HFF-Myc (cell line): ENCODE measurements around the gene KIF1A.
"Not testable (repeated sequence)": the region's sequence is repeated elsewhere in the genome, so short reads cannot be mapped to it uniquely, and the experiment has no call there.

Experiments used
- DNase-seq: peaks from one replicate; pipeline ENCODE4 v3.0.0-alpha.2; 2011; ENCODE audit warnings: low read depth; ENCODE audit errors: extremely low read depth
- H3K4me3 ChIP-seq: replicated peaks from 2 replicates; pipeline ENCODE4 v1.5.1; 2011; ENCODE audit warnings: low read depth, mild to moderate bottlenecking, control low read depth, low read length
- CTCF ChIP-seq: IDR thresholded peaks from 2 replicates; pipeline ENCODE4 v1.5.1; 2012; ENCODE audit warnings: mild to moderate bottlenecking, low read depth, low read length, control low read depth; ENCODE audit errors: missing control alignments

The KIF1A gene

DNA sequence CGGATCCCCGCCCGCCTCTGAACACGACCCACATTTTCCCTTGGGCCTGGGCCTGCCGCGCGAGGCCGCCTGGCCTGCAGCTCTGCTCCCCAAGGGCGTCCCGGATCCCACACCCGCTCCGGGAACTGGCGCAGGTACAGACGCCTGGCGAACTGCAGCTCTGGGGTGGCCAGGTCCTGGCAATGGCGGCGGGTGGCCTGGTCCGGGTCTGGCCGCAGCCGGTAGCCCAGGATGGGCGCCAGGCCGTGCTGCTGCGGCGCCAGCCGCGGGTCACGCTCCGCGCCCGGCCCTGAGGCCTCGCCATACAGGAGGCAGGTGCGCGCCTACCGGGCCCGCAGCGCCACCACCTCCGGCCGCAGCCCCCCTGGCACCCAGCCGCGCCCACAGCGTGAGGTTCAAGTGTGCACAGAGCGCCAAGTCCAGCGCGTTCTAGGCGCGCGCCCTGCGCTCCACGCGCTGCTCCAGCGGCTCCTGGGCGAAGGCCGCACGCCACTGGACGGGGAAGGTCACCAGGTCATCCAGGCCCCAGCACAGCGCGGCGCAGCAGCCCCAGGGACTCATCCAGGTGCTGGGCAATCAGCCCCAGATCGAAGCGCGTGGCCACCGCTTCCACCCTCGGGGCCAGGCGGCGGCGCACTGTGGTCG lies 118.8 kb downstream of the KIF1A start:
- no peak overlapping the region for H3K4me3 ChIP-seq
- no peak for DNase-seq
- no peak for TF ChIP-seq CTCF

DNA sequence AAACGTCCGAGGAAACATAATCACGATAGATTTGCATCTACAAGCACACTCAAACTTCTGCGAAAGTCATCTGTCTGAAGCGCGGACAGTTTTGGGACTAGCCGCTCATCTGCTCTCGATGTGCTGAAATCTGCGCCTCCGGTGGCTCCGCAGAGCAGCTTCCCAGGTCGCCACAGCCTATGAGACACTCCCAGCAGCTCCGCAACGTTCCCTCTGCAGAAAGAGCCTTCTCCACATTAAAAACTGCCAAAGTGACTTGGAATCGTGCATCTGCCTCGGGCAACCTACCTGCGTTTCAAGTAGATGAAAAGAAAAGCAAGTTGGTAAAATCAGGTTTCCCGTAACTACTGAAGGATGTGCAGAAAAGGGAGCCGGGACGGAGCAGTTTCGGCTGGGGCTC lies 119.4 kb downstream of the KIF1A start:
- not testable (repeated sequence) for H3K4me3 ChIP-seq, DNase-seq

GRCh38 chr2:240699835-240700234 lies 120.2 kb downstream of the KIF1A start:
- not testable (repeated sequence) for H3K4me3 ChIP-seq, DNase-seq

- DNase-seq, H3K4me3 ChIP-seq: not testable (repeated sequence)
Observed at GRCh38 chr2:240698852-240699561, 121.0 kb downstream of the KIF1A start.

DNA sequence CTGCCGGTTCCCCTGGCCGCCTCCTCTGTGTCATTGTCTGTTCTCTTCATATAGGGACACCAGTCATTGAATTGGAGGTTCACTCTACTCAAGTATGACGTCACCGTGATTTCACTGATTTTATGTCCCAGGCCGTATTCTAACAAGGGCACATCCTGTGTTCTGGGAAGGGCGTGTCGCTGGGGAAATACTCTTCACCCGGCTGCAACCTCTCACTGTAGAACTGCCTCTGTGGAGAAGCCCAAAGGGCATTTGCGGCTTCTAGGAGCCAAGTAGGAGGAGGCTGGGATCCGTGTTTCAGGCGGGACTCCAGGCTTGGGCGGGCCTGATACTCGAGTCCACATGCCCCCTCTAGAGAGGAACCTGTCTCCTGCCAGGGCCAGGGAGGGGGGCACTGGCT lies 123.5 kb downstream of the KIF1A start:
- not testable (repeated sequence) for DNase-seq, H3K4me3 ChIP-seq

GRCh38 chr2:240695593-240695992 lies 124.4 kb downstream of the KIF1A start:
- H3K4me3 ChIP-seq, DNase-seq: not testable (repeated sequence)

DNA sequence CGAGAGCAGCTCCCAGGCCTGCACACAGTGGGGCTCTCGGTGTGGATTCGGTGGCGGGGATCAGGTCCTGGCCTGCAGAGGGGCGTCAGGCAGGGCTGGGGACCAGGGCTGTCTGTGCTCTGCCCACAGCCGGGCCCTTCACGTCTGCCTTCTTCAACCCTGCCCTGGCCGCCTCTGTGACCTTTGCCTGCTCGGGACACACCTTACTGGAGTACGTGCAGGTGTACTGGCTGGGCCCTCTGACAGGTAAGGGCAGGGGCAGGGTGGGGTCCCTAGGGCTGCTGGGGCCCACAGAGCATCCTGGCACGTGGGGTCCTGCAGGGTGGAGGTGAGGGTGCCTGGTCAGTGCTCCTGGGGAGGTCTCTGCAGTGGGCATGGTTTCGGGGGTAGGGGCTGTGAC lies 125.7 kb downstream of the KIF1A start:
- not testable (repeated sequence) for DNase-seq, H3K4me3 ChIP-seq

GRCh38 chr2:240692583-240693561 lies 127.1 kb downstream of the KIF1A start:
- H3K4me3 ChIP-seq, DNase-seq: not testable (repeated sequence)

- DNase-seq, H3K4me3 ChIP-seq: not testable (repeated sequence)
Observed at GRCh38 chr2:240691631-240692420, 128.2 kb downstream of the KIF1A start, which contains the start of gene AQP12A. Gene AQP12A (plus strand): TSS chr2:240691866. CDS start chr2:240691914, 48 bp downstream.

GRCh38 chr2:240691075-240691427 lies 129.0 kb downstream of the KIF1A start:
- H3K4me3 ChIP-seq, DNase-seq: not testable (repeated sequence)

- not testable (repeated sequence) for DNase-seq, H3K4me3 ChIP-seq
Observed at GRCh38 chr2:240690421-240691074, 129.5 kb downstream of the KIF1A start.
